Chondrocyte (in vitro differentiated cells): Measurements from ENCODE around the gene RPS27L. TPM values are rescaled to one million over a fixed set of nuclear protein-coding genes. Genes with fewer than 3 reads are reported as not detected.

Source experiments
- DNase-seq: peaks from one replicate; pipeline ENCODE4 v3.0.0; 2021; ENCODE audit warnings: mixed read lengths, low spot score
- H3K27ac Mint-ChIP-seq: one replicate; pipeline ENCODE4 v1.8.0; 2021; ENCODE audit warnings: mild to moderate bottlenecking, moderate library complexity, mixed read lengths; ENCODE audit not compliant: unreplicated experiment
- H3K27me3 Mint-ChIP-seq: 2 replicates; pipeline ENCODE4 v1.8.0; 2021; ENCODE audit warnings: low read depth, mixed read lengths
- H3K36me3 Mint-ChIP-seq: 2 replicates; pipeline ENCODE4 v1.8.0; 2021; ENCODE audit warnings: low read depth, mixed read lengths
- H3K4me1 Mint-ChIP-seq: 2 replicates; pipeline ENCODE4 v1.8.0; 2021; ENCODE audit warnings: low read depth, mild to moderate bottlenecking, mixed read lengths
- H3K4me3 Mint-ChIP-seq: one replicate; pipeline ENCODE4 v1.8.0; 2021; ENCODE audit warnings: mild to moderate bottlenecking, moderate library complexity, mixed read lengths; ENCODE audit not compliant: unreplicated experiment
- H3K9me3 Mint-ChIP-seq: 2 replicates; pipeline ENCODE4 v1.8.0; 2021; ENCODE audit warnings: low read depth, mixed read lengths
- CTCF ChIP-seq: fragments of 200-600 bp; sonication (generic); IDR thresholded peaks from 2 replicates; pipeline ENCODE4 v1.5.0; 2021; ENCODE audit warnings: antibody characterized with exemption, mild to moderate bottlenecking, moderate library complexity
- total RNA-seq: library from RNA; stranded (reverse); gene quantifications from 3 replicates; pipeline ENCODE4 v1.2.1, GENCODE V29; 2021

Gene RPS27L
- total RNA-seq, 1 donor from 2014 or later: 211 TPM

GRCh38 chr15:63133786-63134185 lies 23.5 kb downstream of the RPS27L start:
- no peaks in the 10 kb centered on the region for H3K9me3 Mint-ChIP-seq
- no peaks in the 10 kb centered on the region for H3K27me3 Mint-ChIP-seq
- peak overlapping the region; percentile 72 for H3K27ac Mint-ChIP-seq
- DNase-seq: no peak
- H3K4me3 Mint-ChIP-seq: no peak overlapping the region
- TF ChIP-seq CTCF: no peak
- peaks cover 33% of the 10 kb centered on the region for H3K4me1 Mint-ChIP-seq
- peaks cover 2% of the 10 kb centered on the region for H3K36me3 Mint-ChIP-seq

- no peak for DNase-seq
- Mint-ChIP-seq H3K4me3 (no peak overlapping the region), H3K4me1 (peaks cover 12% of the 10 kb centered on the region), H3K27ac (no peak overlapping the region), H3K36me3 (peaks cover 12% of the 10 kb centered on the region), H3K27me3 (no peaks in the 10 kb centered on the region), H3K9me3 (no peaks in the 10 kb centered on the region)
- no peak for TF ChIP-seq CTCF
These were observed 30.6 kb downstream of the RPS27L start for GRCh38 chr15:63126726-63127125.

- Mint-ChIP-seq H3K27me3 (no peaks in the 10 kb centered on the region), H3K36me3 (peaks cover 14% of the 10 kb centered on the region), H3K9me3 (peaks cover 7% of the 10 kb centered on the region), H3K4me1 (peaks cover 19% of the 10 kb centered on the region), H3K27ac (no peak overlapping the region), H3K4me3 (no peak overlapping the region)
- no peak for DNase-seq
- no peak for TF ChIP-seq CTCF
These were observed 32.8 kb downstream of the RPS27L start for GRCh38 chr15:63124506-63124905.

- H3K27ac Mint-ChIP-seq: peak overlapping the region; percentile 90
- peaks cover 10% of the 10 kb centered on the region for H3K9me3 Mint-ChIP-seq
- H3K27me3 Mint-ChIP-seq: no peaks in the 10 kb centered on the region
- H3K4me1 Mint-ChIP-seq: peaks cover 19% of the 10 kb centered on the region
- H3K4me3 Mint-ChIP-seq: peak overlapping the region; percentile 77
- TF ChIP-seq CTCF: peak; percentile 69
- H3K36me3 Mint-ChIP-seq: peaks cover 12% of the 10 kb centered on the region
- no peak for DNase-seq
These were observed 35.0 kb downstream of the RPS27L start for GRCh38 chr15:63122002-63122875.

- Mint-ChIP-seq H3K27ac (peak within 1 kb of the TSS; percentile 93), H3K4me1 (peaks cover 19% of the 10 kb centered on the region), H3K4me3 (peak within 1 kb of the TSS; percentile 77), H3K36me3 (peaks cover 10% of the 10 kb centered on the region), H3K9me3 (peaks cover 10% of the 10 kb centered on the region), H3K27me3 (no peaks in the 10 kb centered on the region)
- no peak for TF ChIP-seq CTCF
- DNase-seq: peak; percentile 94
These were observed 35.8 kb downstream of the RPS27L start, which contains the start of gene LACTB for GRCh38 chr15:63121382-63122001. TSS of gene LACTB (plus strand) at chr15:63121861. CDS start at chr15:63121872, 11 bp downstream.
